ENCODE data around the gene MAP2. TPM values are rescaled to one million over a fixed set of nuclear protein-coding genes. Genes with fewer than 3 reads are reported as not detected.

Gene MAP2
- total and polyA plus RNA-seq, 8 donors = 2.1 to 24.6 (median 11.8) TPM

- Histone ChIP-seq H3K27me3 (no peaks in the 10 kb centered on the region), H3K4me3 (no peak overlapping the region), H3K4me1 (no peaks in the 10 kb centered on the region), H3K9me3 (no peaks in the 10 kb centered on the region), H3K27ac (no peak overlapping the region), H3K36me3 (no peaks in the 10 kb centered on the region)
- intact Hi-C loops (cut with DNase I; ENCODE audit: low total_unique reads) = no loop called here
- 70 to 77% (median 72%) methylated on average over 5 of the region's 5 CpGs for WGBS, 5 donors
- TF ChIP-seq EP300 (IDR thresholded peaks at IDR 0.05) (no peak), POLR2AphosphoS5 (IDR thresholded peaks at IDR 0.05) (no peak), POLR2A (IDR thresholded peaks at IDR 0.05) (no peak), CTCF (IDR thresholded peaks at IDR 0.05) (no peak)
- DNase-seq = no peak
Measured at GRCh38 chr2:209517436-209517835, 93.6 kb downstream of the MAP2 start.

- DNase-seq = no peak
- intact Hi-C loops (cut with DNase I; ENCODE audit: low total_unique reads) = no loop called here
- TF ChIP-seq POLR2AphosphoS5 (IDR thresholded peaks at IDR 0.05) (no peak), EP300 (IDR thresholded peaks at IDR 0.05) (no peak), POLR2A (IDR thresholded peaks at IDR 0.05) (no peak), CTCF (IDR thresholded peaks at IDR 0.05) (no peak)
- Histone ChIP-seq H3K27ac (no peak overlapping the region), H3K4me1 (no peaks in the 10 kb centered on the region), H3K36me3 (no peaks in the 10 kb centered on the region), H3K9me3 (no peaks in the 10 kb centered on the region), H3K4me3 (no peak overlapping the region), H3K27me3 (no peaks in the 10 kb centered on the region)
Measured at GRCh38 chr2:209519271-209519670, 95.4 kb downstream of the MAP2 start.

- Histone ChIP-seq H3K27ac (no peak overlapping the region), H3K9me3 (no peaks in the 10 kb centered on the region), H3K27me3 (no peaks in the 10 kb centered on the region), H3K36me3 (no peaks in the 10 kb centered on the region), H3K4me1 (no peaks in the 10 kb centered on the region), H3K4me3 (no peak overlapping the region)
- DNase-seq = no peak
- intact Hi-C loops (cut with DNase I; ENCODE audit: low total_unique reads) = no loop called here
- TF ChIP-seq CTCF (IDR thresholded peaks at IDR 0.05) = no peak
- TF ChIP-seq POLR2AphosphoS5 (IDR thresholded peaks at IDR 0.05) = no peak
- TF ChIP-seq EP300 (IDR thresholded peaks at IDR 0.05) = no peak
- TF ChIP-seq POLR2A (IDR thresholded peaks at IDR 0.05) = no peak
Measured at GRCh38 chr2:209519906-209520305, 96.1 kb downstream of the MAP2 start.

- H3K4me1 ChIP-seq = peaks cover 7 to 18% (median 10%) of the 10 kb centered on the region in 4 donors
- 70 to 88% (median 88%) methylated on average over 8 of the region's 8 CpGs for WGBS, 5 donors
- no peaks in the 10 kb centered on the region for H3K27me3 ChIP-seq
- H3K36me3 ChIP-seq = no peaks in the 10 kb centered on the region
- no peaks in the 10 kb centered on the region for H3K9me3 ChIP-seq
- no peak overlapping the region for H3K4me3 ChIP-seq
- no peak for TF ChIP-seq CTCF (IDR thresholded peaks at IDR 0.05)
- no peak for TF ChIP-seq POLR2AphosphoS5 (IDR thresholded peaks at IDR 0.05)
- TF ChIP-seq EP300 (IDR thresholded peaks at IDR 0.05) = no peak
- no peak for TF ChIP-seq POLR2A (IDR thresholded peaks at IDR 0.05)
- intact Hi-C loops (cut with DNase I; ENCODE audit: low total_unique reads) = no loop called here
- DNase-seq = no peak
- H3K27ac ChIP-seq = no peak overlapping the region
Measured at GRCh38 chr2:209523041-209523740, 99.3 kb downstream of the MAP2 start.
